ENCODE data around the gene CCDC28B. TPM values are rescaled to one million over a fixed set of nuclear protein-coding genes. Genes with fewer than 3 reads are reported as not detected.
A peak's percentile ranks its signal among the peaks of the same experiment; 100 is the strongest.

Gene CCDC28B
- total RNA-seq, 1 donor from 2014 or later = 29.1 TPM

DNA sequence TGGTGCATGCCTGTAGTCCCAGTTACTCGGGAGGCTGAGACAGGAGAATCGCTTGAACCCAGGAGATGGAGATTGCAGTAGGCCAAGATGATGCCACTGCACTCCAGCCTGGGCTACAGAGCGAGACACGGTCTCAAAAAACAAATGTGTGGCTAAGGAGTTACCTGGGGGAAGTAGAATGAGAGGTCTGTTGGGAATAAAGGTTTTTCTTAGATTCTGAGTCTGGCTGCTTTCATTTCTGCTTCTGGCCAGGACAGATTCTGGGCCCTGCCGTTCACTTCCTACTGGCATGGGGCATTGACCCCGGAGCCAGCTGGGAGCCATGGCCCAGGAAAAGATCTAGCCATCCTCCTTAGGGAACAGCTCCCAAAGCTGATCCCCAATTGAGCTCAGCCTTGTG is 8.1 kb downstream of the CCDC28B start:
- Histone ChIP-seq H3K27me3 (no peaks in the 10 kb centered on the region), H3K4me1 (peaks cover 0 to 7% of the 10 kb centered on the region in 2 donors), H3K36me3 (no peaks in the 10 kb centered on the region), H3K4me3 (no peak overlapping the region), H3K9me3 (no peaks in the 10 kb centered on the region), H3K27ac (no peak overlapping the region)
- no peak for DNase-seq (ENCODE audit: low spot score in 2 of 2)
- intact Hi-C loops (cut with DNase I) = no loop called here
- no peak for TF ChIP-seq CTCF (IDR thresholded peaks at IDR 0.05)

DNA sequence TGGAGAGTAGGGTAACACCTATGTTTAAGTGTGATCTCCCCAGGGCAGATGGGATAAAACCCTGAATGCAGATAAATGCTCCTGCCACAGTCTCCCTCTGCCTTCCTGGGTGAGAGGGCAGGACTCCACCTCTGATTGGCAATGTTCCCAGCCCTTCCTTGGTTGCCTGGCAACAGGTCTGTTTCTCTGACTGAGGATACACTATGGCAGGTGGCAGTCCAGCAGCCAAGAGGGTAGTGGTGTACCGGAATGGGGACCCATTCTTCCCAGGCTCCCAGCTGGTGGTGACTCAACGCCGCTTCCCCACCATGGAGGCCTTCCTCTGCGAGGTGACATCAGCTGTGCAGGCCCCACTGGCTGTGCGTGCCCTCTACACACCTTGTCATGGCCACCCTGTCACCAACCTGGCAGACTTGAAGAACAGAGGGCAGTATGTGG is 8.5 kb downstream of the CCDC28B start, which contains the start of gene DCDC2B:
Gene DCDC2B (plus strand): TSS at position 199 of the 438 bp plus-strand sequence. CDS start 5 bp downstream, at position 204.
- no peaks in the 10 kb centered on the region for H3K9me3 ChIP-seq
- H3K27me3 ChIP-seq = no peaks in the 10 kb centered on the region
- TF ChIP-seq CTCF (IDR thresholded peaks at IDR 0.05) = no peak
- intact Hi-C loops (cut with DNase I) = no loop called here
- peaks cover under 1 to 3% of the 10 kb centered on the region in 2 donors for H3K36me3 ChIP-seq
- H3K4me3 ChIP-seq = no peak within 1 kb of the TSS
- H3K27ac ChIP-seq = no peak within 1 kb of the TSS
- no peak for DNase-seq (ENCODE audit: low spot score in 2 of 2)
- H3K4me1 ChIP-seq = peaks cover 0 to 7% of the 10 kb centered on the region in 2 donors

DNA sequence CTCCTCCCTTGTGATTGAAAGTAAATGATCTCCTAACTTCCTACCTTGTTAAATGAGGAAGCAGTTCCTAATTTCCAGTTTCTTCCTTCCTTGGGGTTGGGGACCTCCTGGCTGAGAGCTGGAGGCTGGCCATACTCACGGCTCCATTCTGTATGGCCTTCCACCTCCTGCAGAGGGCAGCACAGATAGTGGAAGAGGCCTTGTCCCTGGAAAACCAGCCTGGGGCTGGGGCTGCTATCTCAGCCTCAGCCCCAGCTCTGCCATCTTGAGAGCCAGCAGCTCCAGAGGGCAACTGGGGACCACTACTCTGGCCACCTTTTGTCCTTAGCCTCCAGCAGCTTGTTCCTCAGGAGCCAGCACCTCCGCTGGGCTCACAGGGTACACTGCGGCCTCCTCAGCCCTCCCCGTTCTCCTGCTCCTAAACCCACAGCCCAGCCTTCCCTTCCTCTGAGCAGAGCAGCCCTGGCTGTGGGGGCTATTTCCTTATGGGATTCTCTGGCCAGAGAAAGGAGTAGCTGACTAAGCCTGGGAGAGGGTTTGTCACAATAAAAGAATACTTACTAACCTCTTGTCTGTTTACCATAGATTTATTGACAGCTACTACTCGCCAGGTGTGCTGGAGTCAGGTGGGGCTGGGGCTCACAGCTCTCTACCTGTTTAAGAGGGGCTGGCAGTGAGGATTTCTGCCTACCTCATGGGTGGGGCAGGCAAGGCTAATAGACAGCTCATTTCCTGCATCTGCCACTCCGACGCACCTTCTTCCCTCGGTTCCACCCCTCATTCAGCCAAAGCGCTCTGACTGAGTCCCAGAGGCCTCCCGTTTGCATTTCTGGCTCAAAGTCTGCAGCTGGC is 15.5 kb downstream of the CCDC28B start:
- H3K4me3 ChIP-seq = no peak overlapping the region
- intact Hi-C loops (cut with DNase I) = no loop called here
- H3K36me3 ChIP-seq = peaks cover 30 to 45% of the 10 kb centered on the region in 2 donors
- peak; percentile 47 to 66 (median 50) for TF ChIP-seq CTCF (IDR thresholded peaks at IDR 0.05)
- no peaks in the 10 kb centered on the region for H3K27me3 ChIP-seq
- H3K9me3 ChIP-seq = no peaks in the 10 kb centered on the region
- H3K27ac ChIP-seq = no peak overlapping the region
- peaks cover under 1 to 1% of the 10 kb centered on the region in 2 donors for H3K4me1 ChIP-seq
- no peak for DNase-seq (ENCODE audit: low spot score in 2 of 2)

GRCh38 chr1:32216566-32216965 is 16.2 kb downstream of the CCDC28B start:
- no peak for DNase-seq (ENCODE audit: low spot score in 2 of 2)
- Histone ChIP-seq H3K27ac (no peak overlapping the region), H3K27me3 (no peaks in the 10 kb centered on the region), H3K4me3 (no peak overlapping the region), H3K36me3 (peaks cover 30 to 45% of the 10 kb centered on the region in 2 donors), H3K4me1 (peaks cover 7 to 8% of the 10 kb centered on the region in 2 donors), H3K9me3 (no peaks in the 10 kb centered on the region)
- intact Hi-C loops (cut with DNase I) = no loop called here
- no peak for TF ChIP-seq CTCF (IDR thresholded peaks at IDR 0.05)

- TF ChIP-seq CTCF (IDR thresholded peaks at IDR 0.05) = no peak
- DNase-seq (ENCODE audit: low spot score in 2 of 2) = no peak
- H3K4me1 ChIP-seq = peaks cover 19% of the 10 kb centered on the region in 2 donors
- no peaks in the 10 kb centered on the region for H3K27me3 ChIP-seq
- no peaks in the 10 kb centered on the region for H3K9me3 ChIP-seq
- H3K27ac ChIP-seq = no peak overlapping the region
- H3K4me3 ChIP-seq = no peak overlapping the region
- intact Hi-C loops (cut with DNase I) = no loop called here
- peaks cover 30 to 44% of the 10 kb centered on the region in 2 donors for H3K36me3 ChIP-seq
Observed at GRCh38 chr1:32219022-32219421, 18.6 kb downstream of the CCDC28B start.
